SJSA1 (cell line): ENCODE measurements around the gene PLEKHA5. TPM values are rescaled to one million over a fixed set of nuclear protein-coding genes. Genes with fewer than 3 reads are reported as not detected.
"Not testable (repeated sequence)": the region's sequence is repeated elsewhere in the genome, so short reads cannot be mapped to it uniquely, and the experiment has no call there.

Experiments
- DNase-seq, 2 experiments: peaks; one replicate each; pipeline ENCODE4 v3.0.0-alpha.2; 2015 to 2020; ENCODE audit warnings: low spot score in 2 of 2, low read depth in 1 of 2
- H3K27ac ChIP-seq: fragments of 250-450 bp; sonication (Bioruptor Pico); 2 replicates; pipeline ENCODE4 v1.5.1; 2020; ENCODE audit warnings: mild to moderate bottlenecking, moderate library complexity
- H3K27me3 ChIP-seq: fragments of 250-450 bp; sonication (Bioruptor Pico); replicated peaks from 2 replicates; pipeline ENCODE4 v1.5.1; 2020; ENCODE audit warnings: mild to moderate bottlenecking, moderate library complexity
- H3K36me3 ChIP-seq: fragments of 250-450 bp; sonication (Bioruptor Pico); 2 replicates; pipeline ENCODE4 v1.5.1; 2020; ENCODE audit warnings: mild to moderate bottlenecking
- H3K4me1 ChIP-seq: fragments of 250-450 bp; sonication (Bioruptor Pico); replicated peaks from 2 replicates; pipeline ENCODE4 v1.6.1; 2021; ENCODE audit warnings: mild to moderate bottlenecking
- H3K4me3 ChIP-seq: fragments of 250-450 bp; sonication (Bioruptor Pico); 2 replicates; pipeline ENCODE4 v1.5.1; 2020; ENCODE audit warnings: mild to moderate bottlenecking
- H3K9me3 ChIP-seq: fragments of 250-450 bp; sonication (Bioruptor Pico); replicated peaks from 2 replicates; pipeline ENCODE4 v1.5.1; 2020; ENCODE audit warnings: mild to moderate bottlenecking
- total RNA-seq: library from RNA; depleted of rRNA; stranded (reverse); fragments of >200 nt; shearing (Covaris generic); gene quantifications from 2 replicates; pipeline ENCODE4 v1.2.3, GENCODE V29; 2014

Gene PLEKHA5
- total RNA-seq, 1 experiment from 2014 or later = 21.1 TPM

DNA sequence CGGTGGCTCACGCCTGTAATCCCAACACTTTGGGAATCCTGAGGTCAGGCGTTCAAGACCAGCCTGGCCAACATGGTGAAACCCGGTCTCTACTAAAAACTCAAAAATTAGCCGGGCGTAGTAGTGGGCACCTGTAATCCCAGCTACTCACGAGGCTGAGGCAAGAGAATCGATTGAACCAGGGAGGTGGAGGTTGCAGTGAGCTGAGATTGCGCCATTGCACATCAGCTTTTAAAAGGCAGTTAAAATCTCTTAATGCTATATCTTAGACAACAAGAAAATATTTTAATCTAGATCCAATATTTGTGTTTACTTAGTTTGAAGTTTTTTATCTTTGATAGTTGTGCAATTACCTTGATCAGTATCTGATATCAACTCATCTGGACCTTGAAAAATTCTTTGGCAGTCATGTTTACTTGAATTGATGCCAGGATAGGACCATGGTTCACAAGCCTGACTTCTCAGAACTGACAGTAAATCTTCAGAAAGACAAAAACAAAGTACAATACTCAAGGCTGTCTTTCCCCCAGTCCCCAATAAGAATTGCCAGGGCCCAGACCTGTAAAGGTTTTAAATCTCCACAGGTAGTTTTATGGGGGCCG is 174.7 kb downstream of the PLEKHA5 start:
- Histone ChIP-seq H3K27me3 (no peaks in the 10 kb centered on the region), H3K4me1 (no peaks in the 10 kb centered on the region), H3K27ac (no peak overlapping the region), H3K9me3 (no peaks in the 10 kb centered on the region), H3K36me3 (peaks cover 15% of the 10 kb centered on the region), H3K4me3 (no peak overlapping the region)
- no peak for DNase-seq

DNA sequence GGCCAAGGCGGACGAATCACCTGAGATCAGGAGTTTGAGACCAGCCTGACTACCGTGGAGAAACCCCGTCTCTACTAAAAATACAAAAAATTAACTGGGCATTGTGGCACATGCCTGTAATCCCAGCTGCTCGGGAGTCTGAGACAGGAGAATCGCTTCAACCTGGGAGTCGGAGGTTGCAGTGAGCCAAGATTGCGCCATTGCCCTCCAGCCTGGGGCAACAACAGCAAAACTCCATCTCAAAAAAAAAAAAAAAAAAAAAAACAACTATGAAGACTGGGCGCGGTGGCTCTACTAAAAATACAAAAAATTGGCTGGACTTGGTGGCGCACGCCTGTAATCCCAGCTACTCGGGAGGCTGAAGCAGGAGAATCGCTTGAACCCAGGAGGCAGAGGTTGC is 176.1 kb downstream of the PLEKHA5 start:
- H3K27ac ChIP-seq, H3K9me3 ChIP-seq, H3K4me1 ChIP-seq, H3K4me3 ChIP-seq, H3K27me3 ChIP-seq, DNase-seq: not testable (repeated sequence)
- peaks cover 12% of the 10 kb centered on the region; the same call in 1 of the 2 replicates for H3K36me3 ChIP-seq

DNA sequence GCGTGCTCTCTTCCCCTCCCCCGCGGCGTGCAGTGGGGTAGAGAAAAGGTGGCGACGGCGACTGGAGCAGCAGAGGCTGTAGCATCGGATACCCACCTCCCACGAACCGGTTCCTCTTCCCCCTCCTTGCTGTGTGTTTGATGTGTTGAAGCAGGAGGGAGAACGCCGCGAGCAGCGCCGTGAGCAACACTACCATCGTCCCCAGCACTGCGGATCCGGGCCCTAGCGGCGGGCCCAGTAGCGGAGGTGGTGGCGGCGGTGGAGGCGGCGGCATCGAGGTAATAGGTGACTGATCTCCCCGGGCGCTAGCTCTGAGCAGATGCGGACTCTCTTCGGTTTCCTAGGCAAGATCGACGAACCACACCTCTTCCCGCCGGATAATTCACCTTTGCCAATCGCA is 176.8 kb downstream of the PLEKHA5 start:
- Histone ChIP-seq H3K9me3 (no peaks in the 10 kb centered on the region), H3K27me3 (no peaks in the 10 kb centered on the region), H3K36me3 (peaks cover 12% of the 10 kb centered on the region; the same call in 1 of the 2 replicates), H3K27ac (no peak overlapping the region), H3K4me3 (no peak overlapping the region), H3K4me1 (no peaks in the 10 kb centered on the region)
- no peak for DNase-seq

DNA sequence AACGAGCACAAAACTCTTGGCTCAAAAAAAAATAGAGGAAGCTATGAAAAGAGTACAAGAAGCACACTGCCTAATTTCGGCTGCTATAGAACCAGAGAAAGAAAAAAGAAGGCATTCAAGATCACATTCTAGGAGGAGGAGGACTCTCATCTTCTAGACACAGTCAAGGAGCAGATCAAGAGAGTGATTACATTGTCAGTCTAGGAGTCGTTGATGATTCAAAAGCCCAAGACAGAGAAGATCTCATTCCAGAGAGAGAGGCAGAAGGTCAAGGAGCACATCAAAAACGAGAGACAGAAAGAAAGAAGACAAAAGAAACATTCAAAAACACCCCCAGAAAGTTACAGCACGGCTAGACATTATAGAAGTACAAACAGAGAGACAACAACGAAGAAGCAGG is 177.9 kb downstream of the PLEKHA5 start:
- no peaks in the 10 kb centered on the region for H3K9me3 ChIP-seq
- no peak overlapping the region for H3K27ac ChIP-seq
- H3K4me1 ChIP-seq = no peaks in the 10 kb centered on the region
- no peak overlapping the region for H3K4me3 ChIP-seq
- DNase-seq = no peak
- H3K27me3 ChIP-seq = no peaks in the 10 kb centered on the region
- H3K36me3 ChIP-seq = peaks cover 12% of the 10 kb centered on the region; the same call in 1 of the 2 replicates

DNA sequence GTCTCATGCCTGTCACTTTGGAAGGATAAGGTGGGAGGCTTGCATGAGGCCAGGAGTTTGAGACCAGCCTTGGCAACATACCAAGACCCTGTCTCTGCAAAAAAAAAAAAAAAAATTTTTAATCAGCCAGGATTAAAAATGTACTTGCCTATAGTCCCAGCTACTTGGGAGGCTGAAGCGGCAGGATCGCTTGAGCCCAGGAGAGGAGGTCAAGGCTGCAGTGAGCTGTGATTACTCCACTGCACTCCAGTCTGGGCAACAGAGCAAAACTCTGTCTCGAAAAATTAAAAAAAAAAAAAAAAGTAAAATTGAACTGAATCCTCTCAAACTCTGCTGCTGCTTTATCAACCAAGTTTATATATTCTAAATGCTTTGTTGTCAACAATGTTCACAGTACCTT is 181.6 kb downstream of the PLEKHA5 start:
- Histone ChIP-seq H3K36me3 (peaks cover 12% of the 10 kb centered on the region; the same call in 1 of the 2 replicates), H3K27me3 (no peaks in the 10 kb centered on the region), H3K4me3 (no peak overlapping the region)

DNA sequence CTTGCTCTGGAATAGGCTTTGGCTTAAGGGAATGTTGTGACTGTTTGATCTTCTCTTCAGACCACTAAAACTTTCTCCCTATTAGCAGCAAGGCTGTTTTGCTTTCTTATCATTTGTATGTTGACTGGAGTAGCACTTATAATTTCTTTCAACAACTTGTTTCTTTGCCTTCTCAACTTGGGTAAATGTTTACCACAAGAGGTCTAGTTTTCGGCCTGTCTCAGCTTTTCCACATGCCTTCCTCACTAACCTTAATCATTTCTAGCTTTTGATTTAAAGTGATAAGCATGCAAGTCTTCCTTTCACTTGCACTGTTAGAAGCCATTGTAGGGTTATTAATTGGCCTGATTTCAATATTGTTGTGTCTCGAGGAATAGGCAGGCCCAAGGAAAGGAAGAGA is 183.1 kb downstream of the PLEKHA5 start:
- no peak for DNase-seq
- no peaks in the 10 kb centered on the region for H3K4me1 ChIP-seq
- no peak overlapping the region for H3K27ac ChIP-seq
- H3K36me3 ChIP-seq = peaks cover 2% of the 10 kb centered on the region; the same call in 1 of the 2 replicates
- H3K9me3 ChIP-seq = no peaks in the 10 kb centered on the region
- H3K27me3 ChIP-seq = no peaks in the 10 kb centered on the region
- no peak overlapping the region for H3K4me3 ChIP-seq

More for the DNA sequence above, 181.6 kb downstream of the PLEKHA5 start:
- Histone ChIP-seq H3K9me3 (no peaks in the 10 kb centered on the region), H3K27ac (no peak overlapping the region), H3K4me1 (no peaks in the 10 kb centered on the region)
- DNase-seq = no peak

DNA sequence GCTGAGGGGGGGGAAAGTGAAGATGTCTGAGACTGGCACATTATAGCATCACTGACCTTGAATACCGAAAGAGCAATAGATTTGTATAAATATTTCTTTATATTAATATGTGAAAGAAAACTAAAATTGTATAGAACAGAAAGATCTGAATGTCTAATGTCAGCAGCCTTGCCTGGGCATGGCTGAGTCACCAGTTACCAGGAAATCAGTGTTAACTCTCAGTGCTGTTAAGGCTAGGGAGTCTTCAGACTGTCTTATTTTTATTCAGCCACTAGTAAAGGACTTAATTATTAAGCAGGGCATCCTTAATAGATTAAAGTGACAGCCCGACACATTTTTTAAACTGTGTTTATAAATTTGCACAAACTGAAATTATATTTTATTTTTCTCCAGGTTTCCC is 186.9 kb downstream of the PLEKHA5 start:
- no peak overlapping the region for H3K27ac ChIP-seq
- no peak for DNase-seq
- H3K36me3 ChIP-seq = no peaks in the 10 kb centered on the region

DNA sequence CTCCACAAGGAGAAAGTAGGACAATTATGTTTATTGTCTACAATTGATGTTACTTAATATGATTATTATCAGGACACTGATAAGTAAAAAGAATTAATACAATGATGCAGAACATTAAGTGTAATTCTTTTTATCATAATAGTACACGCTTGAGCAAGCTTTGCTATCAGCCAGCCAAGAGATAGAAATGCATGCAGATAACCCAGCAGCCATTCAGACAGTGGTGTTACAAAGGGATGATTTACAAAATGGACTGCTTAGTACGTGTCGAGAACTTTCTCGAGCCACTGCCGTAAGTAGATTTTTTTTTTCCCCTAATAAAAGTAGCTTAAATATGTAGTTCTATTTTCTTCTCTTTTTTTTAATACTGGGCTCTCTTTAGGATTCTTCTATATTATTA is 192.8 kb downstream of the PLEKHA5 start:
- DNase-seq = no peak
- no peaks in the 10 kb centered on the region for H3K27me3 ChIP-seq
- no peak overlapping the region for H3K27ac ChIP-seq
- H3K36me3 ChIP-seq = peaks cover 21% of the 10 kb centered on the region
- H3K4me1 ChIP-seq = no peaks in the 10 kb centered on the region
- no peak overlapping the region for H3K4me3 ChIP-seq
- no peaks in the 10 kb centered on the region for H3K9me3 ChIP-seq

More for the DNA sequence above, 186.9 kb downstream of the PLEKHA5 start:
- Histone ChIP-seq H3K27me3 (no peaks in the 10 kb centered on the region), H3K4me1 (no peaks in the 10 kb centered on the region), H3K4me3 (no peak overlapping the region), H3K9me3 (no peaks in the 10 kb centered on the region)

DNA sequence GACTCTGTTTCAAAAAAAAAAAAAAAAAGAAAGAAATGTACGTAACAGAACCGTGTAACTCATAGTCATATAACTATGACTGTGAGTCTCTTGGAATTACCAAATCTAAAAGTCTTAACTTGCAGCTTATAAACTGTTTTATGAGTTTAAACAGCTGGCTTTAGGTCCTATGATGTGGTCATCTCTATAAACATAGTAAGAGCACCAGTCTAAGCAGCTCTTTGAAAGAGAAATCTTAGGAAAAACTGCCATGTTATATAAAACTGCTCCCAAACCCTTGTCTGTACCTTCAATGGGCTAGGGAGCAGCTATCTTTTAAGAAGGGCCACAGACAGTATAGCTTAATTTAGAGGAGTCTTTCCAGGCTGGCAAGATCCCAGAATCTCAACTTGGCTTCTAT is 194.3 kb downstream of the PLEKHA5 start:
- no peak overlapping the region for H3K4me3 ChIP-seq
- no peak for DNase-seq
- peaks cover 21% of the 10 kb centered on the region for H3K36me3 ChIP-seq
- H3K27ac ChIP-seq = no peak overlapping the region
- H3K9me3 ChIP-seq = no peaks in the 10 kb centered on the region
- H3K4me1 ChIP-seq = no peaks in the 10 kb centered on the region
- H3K27me3 ChIP-seq = no peaks in the 10 kb centered on the region

DNA sequence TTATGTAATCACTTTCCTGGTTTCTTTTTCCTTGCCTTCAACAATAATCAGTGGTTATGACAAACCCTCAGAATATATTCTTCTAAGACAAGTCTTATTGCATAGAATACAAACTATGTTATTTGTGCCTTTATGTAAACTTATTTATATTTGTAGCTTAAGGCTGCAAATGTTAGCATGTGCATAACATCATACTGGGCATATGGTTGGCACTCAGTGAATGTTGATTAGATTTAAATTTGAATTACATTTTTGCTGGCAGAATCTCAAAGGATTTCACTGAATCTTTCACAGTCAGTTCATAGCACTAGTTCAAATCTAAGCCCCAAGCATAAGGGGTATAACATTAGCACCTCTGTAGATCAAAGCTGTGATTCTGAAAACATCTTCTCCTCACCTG is 196.6 kb downstream of the PLEKHA5 start:
- no peaks in the 10 kb centered on the region for H3K4me1 ChIP-seq

DNA sequence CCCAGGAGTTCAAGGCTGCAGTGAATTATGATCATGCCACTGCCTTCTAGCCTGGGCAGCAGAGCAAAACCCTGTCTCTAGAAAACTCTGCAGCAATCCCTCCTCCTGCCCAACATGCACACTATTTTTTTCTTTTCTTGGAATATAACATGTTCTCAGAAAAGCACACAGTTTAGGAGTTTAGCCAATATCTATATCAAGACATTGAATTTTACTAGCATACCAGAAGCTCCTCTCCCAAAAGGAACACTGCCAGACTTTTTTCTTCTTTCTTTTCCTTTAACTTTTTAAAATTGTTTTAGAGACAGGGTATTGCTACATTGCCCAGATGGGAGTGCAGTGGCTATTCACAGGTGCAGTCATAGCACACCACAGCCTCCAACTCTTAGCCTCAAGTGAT is 202.7 kb downstream of the PLEKHA5 start:
- H3K4me3 ChIP-seq = no peak overlapping the region
- H3K36me3 ChIP-seq = peaks cover 5% of the 10 kb centered on the region
- H3K27ac ChIP-seq = no peak overlapping the region
- no peaks in the 10 kb centered on the region for H3K9me3 ChIP-seq
- no peaks in the 10 kb centered on the region for H3K27me3 ChIP-seq
- H3K4me1 ChIP-seq = no peaks in the 10 kb centered on the region
- DNase-seq = no peak

More for the DNA sequence above, 196.6 kb downstream of the PLEKHA5 start:
- H3K27me3 ChIP-seq = no peaks in the 10 kb centered on the region
- H3K9me3 ChIP-seq = no peaks in the 10 kb centered on the region
- H3K27ac ChIP-seq = no peak overlapping the region
- H3K36me3 ChIP-seq = peaks cover 21% of the 10 kb centered on the region
- no peak for DNase-seq
- no peak overlapping the region for H3K4me3 ChIP-seq

DNA sequence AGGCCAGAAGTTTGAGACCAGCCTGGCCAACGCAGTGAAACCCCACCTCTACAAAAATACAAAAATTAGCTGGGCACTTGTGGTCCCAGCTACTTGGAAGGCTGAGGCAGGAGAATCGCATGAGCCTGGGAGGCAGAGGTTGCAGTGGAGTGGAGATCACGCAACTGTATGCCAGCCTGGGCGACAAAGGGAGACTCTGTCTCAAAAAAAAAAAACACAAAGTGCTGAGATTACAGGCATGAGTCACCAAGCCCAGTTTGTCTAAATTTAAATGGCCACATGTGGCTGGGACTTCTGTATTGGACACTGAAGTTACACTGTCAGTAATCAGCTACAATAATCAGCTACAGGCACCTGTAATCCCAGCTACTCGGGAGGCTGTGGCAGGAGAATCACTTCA is 208.9 kb downstream of the PLEKHA5 start:
- Histone ChIP-seq H3K4me1 (no peaks in the 10 kb centered on the region), H3K27me3 (no peaks in the 10 kb centered on the region), H3K27ac (no peak overlapping the region), H3K36me3 (peaks cover 22% of the 10 kb centered on the region), H3K4me3 (no peak overlapping the region), H3K9me3 (no peaks in the 10 kb centered on the region)
- DNase-seq = no peak

DNA sequence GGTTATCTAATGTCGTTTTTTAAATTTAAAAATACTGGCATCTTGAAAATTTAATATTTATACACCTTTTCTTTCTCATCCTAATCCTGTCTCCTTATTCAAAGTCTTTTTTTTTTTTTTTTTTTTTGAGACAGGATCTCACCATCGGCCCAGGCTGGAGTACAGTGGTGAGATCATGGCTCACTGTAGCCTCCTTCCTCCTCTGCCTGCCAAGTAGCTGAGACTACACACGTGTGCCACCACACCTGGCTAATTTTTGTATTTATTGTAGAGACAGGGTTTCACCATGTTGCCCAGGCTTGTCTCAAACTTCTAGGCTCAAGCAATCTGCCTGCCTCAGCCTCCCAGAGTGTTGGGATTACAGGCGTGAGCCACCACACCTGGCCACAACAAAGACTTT is 221.3 kb downstream of the PLEKHA5 start:
- H3K27ac ChIP-seq, H3K27me3 ChIP-seq, H3K4me1 ChIP-seq, H3K4me3 ChIP-seq, DNase-seq, H3K9me3 ChIP-seq: not testable (repeated sequence)
- H3K36me3 ChIP-seq = peaks cover 21% of the 10 kb centered on the region

DNA sequence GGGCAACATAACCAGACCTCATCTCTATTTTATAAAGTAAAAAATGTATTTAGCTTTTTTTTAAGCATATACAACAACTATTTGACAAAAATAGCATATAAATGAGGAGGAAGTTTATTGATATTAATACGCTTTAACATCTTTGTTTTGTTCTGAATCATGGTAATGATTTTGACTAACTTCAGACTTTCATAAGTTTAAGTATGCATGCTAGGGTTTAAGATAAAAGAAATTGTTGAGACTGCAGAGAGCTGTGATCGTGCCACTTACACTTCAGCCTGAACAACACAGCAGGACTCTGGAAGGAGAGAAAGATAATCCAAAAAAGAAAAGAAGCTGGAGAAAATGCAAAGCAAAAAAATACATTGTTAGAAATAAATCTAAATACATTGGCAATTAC is 221.8 kb downstream of the PLEKHA5 start:
- H3K9me3 ChIP-seq = no peaks in the 10 kb centered on the region
- H3K4me3 ChIP-seq = no peak overlapping the region
- no peak overlapping the region for H3K27ac ChIP-seq
- H3K36me3 ChIP-seq = peaks cover 21% of the 10 kb centered on the region
- no peaks in the 10 kb centered on the region for H3K27me3 ChIP-seq
- no peak for DNase-seq
- no peaks in the 10 kb centered on the region for H3K4me1 ChIP-seq

DNA sequence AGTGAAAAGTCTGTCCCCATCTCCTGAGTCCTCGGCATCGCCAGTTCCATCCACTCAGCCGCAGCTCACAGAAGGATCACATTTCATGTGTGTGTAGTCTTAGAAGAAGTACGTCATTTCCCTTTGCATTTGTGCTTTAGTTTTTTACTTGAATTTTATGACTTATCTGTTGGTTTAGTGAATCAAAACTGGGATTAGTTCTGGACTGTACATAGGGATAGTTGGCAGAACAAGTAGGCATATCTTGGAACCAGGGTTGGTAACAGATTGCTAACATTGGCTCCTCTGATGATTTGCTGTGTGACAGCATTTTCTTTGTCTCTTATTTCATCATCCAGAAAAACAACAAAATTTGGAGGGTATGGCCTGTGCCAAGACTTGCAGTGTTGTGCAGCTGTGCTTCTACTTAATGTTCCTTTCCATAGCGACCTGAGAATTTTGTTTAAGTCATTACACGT is 240.2 kb downstream of the PLEKHA5 start:
- Histone ChIP-seq H3K4me1 (no peaks in the 10 kb centered on the region), H3K27ac (no peak overlapping the region), H3K27me3 (no peaks in the 10 kb centered on the region), H3K9me3 (no peaks in the 10 kb centered on the region), H3K4me3 (no peak overlapping the region), H3K36me3 (peaks cover 35% of the 10 kb centered on the region)
- DNase-seq = peak in 1 of 2 experiments; percentile 8
